Liver (tissue), 9 donors: ENCODE measurements around the gene CCDC7. TPM values are rescaled to one million over a fixed set of nuclear protein-coding genes. Genes with fewer than 3 reads are reported as not detected.

Source experiments
- DNase-seq: peaks from one replicate; pipeline ENCODE4 v3.0.0-alpha.2; 2017; ENCODE audit warnings: low spot score
- H3K27ac ChIP-seq, 2 donors: one replicate each; pipeline ENCODE4 v1.7.0; 2013; ENCODE audit warnings: inconsistent platforms in 2 of 2, low read length in 2 of 2, control low read depth in 1 of 2, low read depth in 1 of 2, mild to moderate bottlenecking in 1 of 2
- H3K27me3 ChIP-seq, 4 donors: one replicate each; pipeline versions ENCODE4 v1.6.1 to v1.7.0; 2013; ENCODE audit warnings: low read length in 3 of 4, inconsistent platforms in 1 of 4, mild to moderate bottlenecking in 1 of 4, moderate library complexity in 1 of 4; ENCODE audit not compliant: control insufficient read depth in 4 of 4, insufficient read depth in 4 of 4
- H3K36me3 ChIP-seq, 4 donors: one replicate each; pipeline versions ENCODE4 v1.6.1 to v1.7.0; 2013; ENCODE audit warnings: low read length in 3 of 4, mild to moderate bottlenecking in 3 of 4, low read depth in 1 of 4, moderate library complexity in 1 of 4; ENCODE audit not compliant: control insufficient read depth in 4 of 4, insufficient read depth in 3 of 4
- H3K4me1 ChIP-seq, 4 donors: one replicate each; pipeline versions ENCODE4 v1.6.1 to v1.7.0; 2013; ENCODE audit warnings: low read length in 3 of 4, mild to moderate bottlenecking in 3 of 4, moderate library complexity in 1 of 4; ENCODE audit not compliant: control insufficient read depth in 4 of 4, insufficient read depth in 4 of 4
- H3K4me3 ChIP-seq, 3 donors: one replicate each; pipeline versions ENCODE4 v1.6.1 to v1.7.0; 2013; ENCODE audit warnings: low read length in 3 of 3, control low read depth in 1 of 3, low read depth in 1 of 3, mild to moderate bottlenecking in 1 of 3
- H3K9ac ChIP-seq, 2 donors: one replicate each; pipeline ENCODE4 v1.7.0; 2013; ENCODE audit warnings: low read length in 2 of 2, mild to moderate bottlenecking in 2 of 2, moderate library complexity in 2 of 2, control low read depth in 1 of 2, low read depth in 1 of 2
- H3K9me3 ChIP-seq, 4 donors: one replicate each; pipeline versions ENCODE4 v1.6.1 to v1.7.0; 2013; ENCODE audit warnings: low read length in 3 of 4; ENCODE audit not compliant: control insufficient read depth in 4 of 4
- ATF3 ChIP-seq: IDR thresholded peaks from 2 replicates; pipeline ENCODE4 v1.6.1; 2016; ENCODE audit warnings: antibody characterized with exemption
- FOXA1 ChIP-seq: IDR thresholded peaks from 2 replicates; pipeline ENCODE4 v1.6.1; 2016; ENCODE audit warnings: antibody characterized with exemption
- FOXA2 ChIP-seq: IDR thresholded peaks from 2 replicates; pipeline ENCODE4 v1.6.1; 2016; ENCODE audit warnings: antibody characterized with exemption
- GABPA ChIP-seq, 2 donors: IDR thresholded peaks in 1 of 2; conservative IDR thresholded peaks in 1 of 2; 2 replicates each; pipeline ENCODE4 v1.6.1; 2016; ENCODE audit warnings: antibody characterized with exemption in 2 of 2, mild to moderate bottlenecking in 1 of 2, moderate library complexity in 1 of 2
- HNF4A ChIP-seq, 2 donors: conservative IDR thresholded peaks; 2 replicates each; pipeline ENCODE4 v1.6.1; 2016; ENCODE audit warnings: antibody characterized with exemption in 2 of 2, mild to moderate bottlenecking in 2 of 2
- HNF4G ChIP-seq: IDR thresholded peaks from 2 replicates; pipeline ENCODE4 v1.6.1; 2016; ENCODE audit warnings: antibody characterized with exemption
- JUND ChIP-seq, 2 donors: IDR thresholded peaks; 2 replicates each; pipeline ENCODE4 v1.6.1; 2016; ENCODE audit warnings: antibody characterized with exemption in 2 of 2
- NR2F2 ChIP-seq: IDR thresholded peaks from 2 replicates; pipeline ENCODE4 v1.6.1; 2016; ENCODE audit warnings: antibody characterized with exemption
- RAD21 ChIP-seq, 2 donors: IDR thresholded peaks; 2 replicates each; pipeline ENCODE4 v1.6.1; 2016; ENCODE audit warnings: antibody characterized with exemption in 2 of 2, mild to moderate bottlenecking in 2 of 2
- REST ChIP-seq: IDR thresholded peaks from 2 replicates; pipeline ENCODE4 v1.6.1; 2016; ENCODE audit warnings: antibody characterized with exemption, mild to moderate bottlenecking
- SP1 ChIP-seq: IDR thresholded peaks from 2 replicates; pipeline ENCODE4 v1.6.1; 2018; ENCODE audit warnings: antibody characterized with exemption, mild to moderate bottlenecking
- TAF1 ChIP-seq: conservative IDR thresholded peaks from 2 replicates; pipeline ENCODE4 v1.6.1; 2016; ENCODE audit warnings: antibody characterized with exemption, mild to moderate bottlenecking
- YY1 ChIP-seq: IDR thresholded peaks from 2 replicates; pipeline ENCODE4 v1.6.1; 2016; ENCODE audit warnings: antibody characterized with exemption, mild to moderate bottlenecking
- WGBS: extraction: QIAGEN DNeasy Blood & Tissue Kit; methylation state at CpG from one replicate; pipeline ENCODE4 v1.1.7; 2013; 5-methylcytosine and 5-hydroxymethylcytosine counted together
- polyA plus RNA-seq, 2 donors: library from polyadenylated mRNA; stranded (reverse) in 1 of 2; unstranded in 1 of 2; fragments of 200-250 nt in 1 of 2; fragments of >200 nt in 1 of 2; fragmentation: Nextera tagmentation in 1 of 2; extraction: Ambion mirVana in 1 of 2; gene quantifications; one replicate each; pipeline versions ENCODE4 v1.2.1 to v1.2.3, GENCODE V29; 2013 to 2015
- total RNA-seq, 2 donors: library from RNA; depleted of rRNA; stranded (reverse); fragments of >200 nt; gene quantifications; one replicate each; pipeline ENCODE4 v1.2.3, GENCODE V29; 2014
- TF ChIP-seq, protein P1 (sequence below): IDR thresholded peaks from 2 replicates; pipeline ENCODE4 v1.6.1; 2016; ENCODE audit warnings: antibody characterized with exemption
- TF ChIP-seq, protein P2 (sequence below): IDR thresholded peaks from 2 replicates; pipeline ENCODE4 v1.6.1; 2016; ENCODE audit warnings: antibody characterized with exemption
- donor health status: healthy.
- donor health status: healthy.
- donor health status: healthy.
- donor health status: healthy.
- donor health status: healthy.

Gene CCDC7
- total and polyA plus RNA-seq, 4 donors, result 0.47 to 5.9 (median 3.2) TPM

DNA sequence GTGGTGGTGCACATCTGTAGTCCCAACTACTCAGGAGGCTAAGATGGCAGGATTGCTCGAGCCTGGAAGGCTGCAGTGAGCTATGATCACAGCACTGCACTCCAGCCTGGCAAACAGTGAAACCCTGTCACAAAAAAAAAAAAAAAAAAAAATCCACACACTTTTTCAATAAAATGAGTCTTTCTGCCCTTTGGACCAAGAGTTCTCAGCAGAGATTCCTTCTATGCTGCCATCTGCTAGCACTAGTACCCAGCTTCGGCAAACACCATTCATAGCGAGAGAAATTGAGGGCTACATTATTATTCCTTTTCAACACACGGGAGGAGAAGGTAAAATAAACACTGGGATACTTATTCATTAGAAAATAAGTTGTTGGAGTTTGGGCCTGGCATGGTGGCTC lies 43.4 kb upstream of the CCDC7 start:
- Histone ChIP-seq H3K27me3 (no peaks in the 10 kb centered on the region), H3K4me1 (peaks cover 0 to 5% (median 2%) of the 10 kb centered on the region in 4 donors), H3K9ac (no peak overlapping the region), H3K27ac (no peak overlapping the region), H3K36me3 (no peaks in the 10 kb centered on the region), H3K4me3 (no peak overlapping the region), H3K9me3 (no peaks in the 10 kb centered on the region)
- DNase-seq, result no peak
- TF ChIP-seq JUND (IDR thresholded peaks at IDR 0.05) (no peak), ATF3 (no peak), SP1 (no peak)
- TF ChIP-seq, protein P1, sequence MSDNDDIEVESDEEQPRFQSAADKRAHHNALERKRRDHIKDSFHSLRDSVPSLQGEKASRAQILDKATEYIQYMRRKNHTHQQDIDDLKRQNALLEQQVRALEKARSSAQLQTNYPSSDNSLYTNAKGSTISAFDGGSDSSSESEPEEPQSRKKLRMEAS, result no peak
- WGBS, result 84% methylated on average over 4 of the region's 4 CpGs

- Histone ChIP-seq H3K27ac (no peak overlapping the region), H3K9me3 (no peaks in the 10 kb centered on the region), H3K4me1 (peaks cover 0 to 5% (median 2%) of the 10 kb centered on the region in 4 donors), H3K36me3 (no peaks in the 10 kb centered on the region), H3K9ac (no peak overlapping the region), H3K27me3 (no peaks in the 10 kb centered on the region), H3K4me3 (no peak overlapping the region)
- WGBS, result 32% methylated on average over 2 of the region's 2 CpGs
- DNase-seq, result no peak
- TF ChIP-seq HNF4A (conservative IDR thresholded peaks at IDR 0.05) (peak; percentile 35 to 69), NR2F2 (no peak), SP1 (peak; percentile 25)
These were observed 42.8 kb upstream of the CCDC7 start for GRCh38 chr10:32403091-32403490.

DNA sequence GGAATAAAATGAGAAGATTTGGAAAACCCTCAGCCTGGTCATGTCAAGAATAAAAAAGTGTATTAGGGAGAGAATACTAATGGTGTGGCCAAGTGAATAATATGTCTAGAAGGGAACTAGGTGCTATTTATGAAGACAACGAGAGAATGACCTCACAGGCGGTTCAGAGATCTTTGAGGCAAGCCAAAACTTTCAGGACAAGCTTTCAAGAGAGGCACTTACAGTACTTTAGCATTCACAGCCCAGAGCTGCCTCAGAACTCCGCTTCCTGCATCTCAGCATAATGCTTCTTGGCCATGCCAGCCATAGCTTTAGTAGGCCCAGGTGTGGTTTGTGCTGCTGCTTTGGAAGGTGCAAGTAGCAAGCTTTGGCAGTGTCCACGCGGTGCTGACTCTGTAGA lies 37.2 kb upstream of the CCDC7 start:
- Histone ChIP-seq H3K4me3 (no peak overlapping the region), H3K36me3 (no peaks in the 10 kb centered on the region), H3K27me3 (no peaks in the 10 kb centered on the region), H3K4me1 (no peaks in the 10 kb centered on the region), H3K27ac (no peak overlapping the region), H3K9me3 (no peaks in the 10 kb centered on the region), H3K9ac (no peak overlapping the region)
- no peak for DNase-seq
- TF ChIP-seq HNF4G (no peak), NR2F2 (no peak), REST (no peak), RAD21 (IDR thresholded peaks at IDR 0.05) (no peak), HNF4A (conservative IDR thresholded peaks at IDR 0.05) (no peak)
- WGBS, result 95% methylated on average over 5 of the region's 5 CpGs

DNA sequence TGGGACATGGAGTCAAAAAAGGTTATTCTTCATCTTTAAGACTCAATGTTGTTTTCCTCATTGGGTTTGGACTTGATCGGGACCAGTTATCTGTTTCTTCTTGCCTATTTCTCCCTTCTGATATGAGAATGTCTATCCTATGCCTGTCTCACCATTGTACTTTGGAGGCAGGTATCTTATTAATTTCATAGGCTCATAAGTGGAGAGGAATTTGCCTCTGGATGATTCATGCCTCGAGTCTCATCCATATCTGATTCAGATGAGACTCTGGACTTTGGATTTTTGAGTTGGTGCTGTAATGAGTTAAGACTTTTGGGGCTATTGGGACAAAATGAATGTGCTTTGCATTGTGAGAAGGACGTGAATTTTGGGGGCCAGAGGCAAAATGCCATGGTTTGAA lies 36.2 kb upstream of the CCDC7 start:
- no peak overlapping the region for H3K9ac ChIP-seq
- no peak overlapping the region for H3K27ac ChIP-seq
- no peaks in the 10 kb centered on the region for H3K4me1 ChIP-seq
- H3K27me3 ChIP-seq, result no peaks in the 10 kb centered on the region
- 83% methylated on average over 3 of the region's 3 CpGs for WGBS
- H3K4me3 ChIP-seq, result no peak overlapping the region
- no peaks in the 10 kb centered on the region for H3K9me3 ChIP-seq
- H3K36me3 ChIP-seq, result no peaks in the 10 kb centered on the region
- no peak for DNase-seq
- no peak for TF ChIP-seq FOXA1
- no peak for TF ChIP-seq NR2F2
- no peak for TF ChIP-seq ATF3
- no peak for TF ChIP-seq TAF1
- TF ChIP-seq FOXA2, result no peak
- no peak for TF ChIP-seq JUND (IDR thresholded peaks at IDR 0.05)
- no peak for TF ChIP-seq YY1
- TF ChIP-seq, protein P2, sequence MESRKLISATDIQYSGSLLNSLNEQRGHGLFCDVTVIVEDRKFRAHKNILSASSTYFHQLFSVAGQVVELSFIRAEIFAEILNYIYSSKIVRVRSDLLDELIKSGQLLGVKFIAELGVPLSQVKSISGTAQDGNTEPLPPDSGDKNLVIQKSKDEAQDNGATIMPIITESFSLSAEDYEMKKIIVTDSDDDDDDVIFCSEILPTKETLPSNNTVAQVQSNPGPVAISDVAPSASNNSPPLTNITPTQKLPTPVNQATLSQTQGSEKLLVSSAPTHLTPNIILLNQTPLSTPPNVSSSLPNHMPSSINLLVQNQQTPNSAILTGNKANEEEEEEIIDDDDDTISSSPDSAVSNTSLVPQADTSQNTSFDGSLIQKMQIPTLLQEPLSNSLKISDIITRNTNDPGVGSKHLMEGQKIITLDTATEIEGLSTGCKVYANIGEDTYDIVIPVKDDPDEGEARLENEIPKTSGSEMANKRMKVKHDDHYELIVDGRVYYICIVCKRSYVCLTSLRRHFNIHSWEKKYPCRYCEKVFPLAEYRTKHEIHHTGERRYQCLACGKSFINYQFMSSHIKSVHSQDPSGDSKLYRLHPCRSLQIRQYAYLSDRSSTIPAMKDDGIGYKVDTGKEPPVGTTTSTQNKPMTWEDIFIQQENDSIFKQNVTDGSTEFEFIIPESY, result no peak
- TF ChIP-seq, protein P1, result no peak
- TF ChIP-seq HNF4A (conservative IDR thresholded peaks at IDR 0.05), result no peak
- no peak for TF ChIP-seq RAD21 (IDR thresholded peaks at IDR 0.05)
- no peak for TF ChIP-seq GABPA (IDR thresholded peaks at IDR 0.05 in 1 of 2, conservative IDR thresholded peaks at IDR 0.05 in 1 of 2)
